Brain microvascular endothelial cell (primary cell): ENCODE results near the gene GPR132.

Experiments used
- DNase-seq: peaks from one replicate; pipeline ENCODE4 v3.0.0-alpha.2; 2020
- H3K27ac ChIP-seq: fragments of 250-450 bp; sonication (Bioruptor Pico); 2 replicates; pipeline ENCODE4 v1.5.1; 2020; ENCODE audit warnings: mild to moderate bottlenecking, moderate library complexity
- H3K27me3 ChIP-seq: fragments of 250-450 bp; sonication (Bioruptor Pico); replicated peaks from 2 replicates; pipeline ENCODE4 v1.5.1; 2020; ENCODE audit warnings: mild to moderate bottlenecking
- H3K36me3 ChIP-seq: fragments of 250-450 bp; sonication (Bioruptor Pico); replicated peaks from 2 replicates; pipeline ENCODE4 v1.5.1; 2020; ENCODE audit warnings: mild to moderate bottlenecking
- H3K4me3 ChIP-seq: 2 replicates; pipeline ENCODE4 v1.5.1; 2011; ENCODE audit warnings: low read depth, mild to moderate bottlenecking, control low read depth, low read length, moderate library complexity
- in situ Hi-C: cut with HindIII; loops from 2 replicates; pipeline ENCODE4 v1.10.0; 2017; ENCODE audit warnings: low sequenced_read_pairs, low pct_ligation_motif_present
- TF ChIP-seq, protein P1 (sequence below): IDR thresholded peaks from 2 replicates; pipeline ENCODE4 v1.5.1; 2011; ENCODE audit warnings: low read depth, mild to moderate bottlenecking, moderate library complexity, low read length, control low read depth, inconsistent platforms; ENCODE audit errors: missing control alignments

GPR132 gene

DNA sequence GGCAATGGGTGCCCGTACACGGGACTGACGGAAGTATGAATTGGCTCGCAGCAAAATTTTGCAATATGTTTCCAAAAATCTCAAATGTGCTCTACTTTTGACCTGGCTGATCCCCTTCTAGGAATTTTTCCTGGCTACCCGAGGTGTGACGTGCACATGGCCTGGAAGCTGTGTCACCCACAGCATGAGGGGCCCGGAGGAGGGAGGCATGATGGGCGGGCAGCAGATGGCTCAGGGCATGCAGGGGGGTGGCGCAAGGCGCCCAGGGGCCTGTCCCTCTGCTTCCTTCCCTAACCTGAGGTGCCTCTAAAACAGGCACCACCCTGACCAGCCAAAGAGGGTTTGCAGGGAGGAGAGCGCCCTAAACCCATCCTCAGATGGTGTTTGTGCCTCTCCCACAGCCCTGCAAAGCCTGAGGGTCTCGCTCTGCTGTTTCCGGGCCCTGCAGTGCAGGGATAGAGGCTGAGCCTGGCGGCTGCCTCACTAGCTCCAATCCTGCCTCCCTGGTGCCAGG is 6.7 kb downstream of the GPR132 start:
- H3K27me3 ChIP-seq, result peaks cover 5% of the 10 kb centered on the region
- H3K36me3 ChIP-seq, result no peaks in the 10 kb centered on the region
- no peak for DNase-seq
- H3K4me3 ChIP-seq, result no peak overlapping the region
- TF ChIP-seq, protein P1, sequence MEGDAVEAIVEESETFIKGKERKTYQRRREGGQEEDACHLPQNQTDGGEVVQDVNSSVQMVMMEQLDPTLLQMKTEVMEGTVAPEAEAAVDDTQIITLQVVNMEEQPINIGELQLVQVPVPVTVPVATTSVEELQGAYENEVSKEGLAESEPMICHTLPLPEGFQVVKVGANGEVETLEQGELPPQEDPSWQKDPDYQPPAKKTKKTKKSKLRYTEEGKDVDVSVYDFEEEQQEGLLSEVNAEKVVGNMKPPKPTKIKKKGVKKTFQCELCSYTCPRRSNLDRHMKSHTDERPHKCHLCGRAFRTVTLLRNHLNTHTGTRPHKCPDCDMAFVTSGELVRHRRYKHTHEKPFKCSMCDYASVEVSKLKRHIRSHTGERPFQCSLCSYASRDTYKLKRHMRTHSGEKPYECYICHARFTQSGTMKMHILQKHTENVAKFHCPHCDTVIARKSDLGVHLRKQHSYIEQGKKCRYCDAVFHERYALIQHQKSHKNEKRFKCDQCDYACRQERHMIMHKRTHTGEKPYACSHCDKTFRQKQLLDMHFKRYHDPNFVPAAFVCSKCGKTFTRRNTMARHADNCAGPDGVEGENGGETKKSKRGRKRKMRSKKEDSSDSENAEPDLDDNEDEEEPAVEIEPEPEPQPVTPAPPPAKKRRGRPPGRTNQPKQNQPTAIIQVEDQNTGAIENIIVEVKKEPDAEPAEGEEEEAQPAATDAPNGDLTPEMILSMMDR, result no peak
- in situ Hi-C loops, result no loop called here
- no peak overlapping the region for H3K27ac ChIP-seq

DNA sequence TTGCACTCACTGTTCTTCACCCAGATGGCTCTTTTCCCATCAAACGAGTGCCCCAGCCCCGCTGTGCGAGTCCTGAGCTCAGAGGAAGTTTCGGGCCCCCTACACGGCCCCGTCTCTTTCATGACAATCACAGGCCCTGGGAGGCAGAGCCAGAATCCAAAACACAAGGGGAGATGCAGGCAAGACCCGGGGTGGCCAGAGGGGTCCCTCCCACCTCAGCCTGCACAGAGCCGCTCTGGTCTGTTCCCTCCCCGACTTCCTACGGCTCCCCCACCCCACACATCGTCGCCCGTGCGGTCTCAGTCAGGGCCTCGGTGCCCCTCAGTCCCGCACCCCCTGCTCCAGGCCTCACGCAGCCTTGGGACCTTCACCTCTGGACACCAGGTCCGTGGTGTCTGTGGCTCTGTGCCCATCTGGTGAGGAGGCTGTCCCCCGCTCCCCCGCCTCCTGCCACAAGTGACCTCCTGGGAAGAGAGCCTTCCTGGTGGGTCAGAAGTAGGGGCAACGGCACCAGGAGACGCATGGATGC is 8.9 kb downstream of the GPR132 start:
- no peaks in the 10 kb centered on the region for H3K36me3 ChIP-seq
- no peak overlapping the region for H3K4me3 ChIP-seq
- peaks cover 5% of the 10 kb centered on the region for H3K27me3 ChIP-seq
- in situ Hi-C loops, result no loop called here
- TF ChIP-seq, protein P1, result no peak
- H3K27ac ChIP-seq, result no peak overlapping the region
- DNase-seq, result no peak

DNA sequence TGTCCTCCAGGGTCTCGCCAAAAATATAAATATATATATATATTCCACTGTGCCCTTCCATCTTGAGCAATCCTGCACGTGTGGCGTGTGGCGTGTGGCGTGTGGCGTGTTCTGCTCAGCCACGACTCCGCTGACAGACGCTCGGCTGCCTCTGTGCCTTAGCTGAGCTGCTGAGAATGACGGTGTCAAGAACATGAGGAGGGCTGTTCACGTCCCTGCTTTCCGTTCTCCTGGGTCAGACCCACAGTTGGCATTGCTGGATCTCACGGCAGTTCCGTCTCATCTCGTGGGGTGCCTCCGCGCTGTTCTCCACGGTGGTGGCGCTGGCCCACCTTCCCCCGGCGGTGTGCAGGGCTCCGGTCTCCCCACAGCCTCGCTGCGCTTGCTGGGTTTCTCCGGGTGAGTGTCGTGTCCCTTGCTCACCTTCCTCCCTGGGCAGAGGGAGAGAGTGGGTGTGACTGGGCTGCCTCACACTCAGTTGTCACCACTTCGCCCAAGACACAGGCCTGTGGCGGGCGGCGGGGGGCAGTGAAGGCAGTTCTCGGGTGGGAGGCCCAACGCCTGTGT is 9.4 kb downstream of the GPR132 start:
- TF ChIP-seq, protein P1, result no peak
- Histone ChIP-seq H3K4me3 (no peak overlapping the region), H3K27me3 (peaks cover 5% of the 10 kb centered on the region), H3K27ac (no peak overlapping the region), H3K36me3 (no peaks in the 10 kb centered on the region)
- no peak for DNase-seq
- in situ Hi-C loops, result no loop called here

DNA sequence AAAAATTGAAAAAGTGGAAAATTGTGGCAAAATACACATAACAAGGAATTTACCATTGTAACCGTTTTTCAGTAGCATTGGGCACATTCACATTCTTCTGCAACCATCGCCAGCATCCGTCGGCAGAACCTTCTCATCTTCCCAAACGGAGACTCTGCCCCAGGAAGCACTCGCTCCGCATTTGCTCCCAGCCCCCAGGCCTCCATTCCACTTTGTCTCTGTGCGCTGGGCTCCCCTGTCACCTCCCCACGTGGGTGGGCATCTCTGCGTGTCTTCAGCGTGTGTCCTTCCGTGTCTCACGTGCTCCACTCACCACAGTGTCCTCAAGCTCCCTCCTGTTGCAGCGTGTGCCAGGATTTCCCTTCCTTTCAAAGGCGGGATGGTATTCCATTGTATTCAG is 9.9 kb downstream of the GPR132 start:
- H3K27ac ChIP-seq, result no peak overlapping the region
- TF ChIP-seq, protein P1, result no peak
- H3K27me3 ChIP-seq, result peaks cover 5% of the 10 kb centered on the region
- in situ Hi-C loops, result no loop called here
- H3K36me3 ChIP-seq, result no peaks in the 10 kb centered on the region
- DNase-seq, result no peak
- no peak overlapping the region for H3K4me3 ChIP-seq

DNA sequence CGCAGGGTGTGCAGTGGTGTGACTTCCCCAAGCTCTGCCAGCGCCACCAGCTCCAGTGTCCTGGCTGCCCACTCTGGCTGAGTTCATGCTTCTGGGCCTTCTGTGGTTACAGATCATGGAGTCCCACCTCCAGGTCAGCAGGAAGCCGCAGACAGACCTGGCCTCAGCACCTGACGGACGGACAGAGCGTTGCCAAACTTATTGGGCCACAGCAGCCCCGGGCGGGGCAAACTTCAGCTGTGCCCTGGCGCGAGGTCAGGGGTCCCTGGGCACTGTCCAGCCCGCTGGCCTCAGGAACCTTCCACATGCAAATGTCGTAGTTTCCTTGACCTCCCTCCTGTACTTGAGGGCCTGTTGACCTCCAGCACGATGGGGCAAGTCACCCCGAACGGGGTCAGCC is 11.2 kb downstream of the GPR132 start:
- Histone ChIP-seq H3K27me3 (peaks cover 5% of the 10 kb centered on the region), H3K4me3 (no peak overlapping the region), H3K36me3 (no peaks in the 10 kb centered on the region), H3K27ac (no peak overlapping the region)
- TF ChIP-seq, protein P1, result no peak
- DNase-seq, result no peak
- in situ Hi-C loops, result no loop called here

DNA sequence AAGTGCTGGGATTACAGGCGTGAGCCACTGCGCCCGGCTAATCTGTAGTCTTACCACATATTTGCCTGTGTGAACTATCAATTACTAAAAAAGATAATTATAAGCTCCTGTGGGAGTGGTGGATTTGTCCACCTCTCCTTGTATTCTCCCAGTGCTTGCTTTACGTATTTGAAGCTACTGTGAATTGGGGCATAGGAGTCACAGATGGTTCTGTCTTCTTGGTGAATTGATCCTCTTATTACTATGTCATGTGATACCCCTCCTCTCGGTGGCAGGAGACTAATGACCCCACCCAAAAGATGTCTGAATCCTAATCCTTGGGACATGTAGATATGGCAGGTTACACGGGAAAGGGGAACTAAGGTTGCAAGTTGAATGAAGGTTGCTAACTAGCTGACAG is 11.8 kb downstream of the GPR132 start:
- Histone ChIP-seq H3K27ac (no peak overlapping the region), H3K4me3 (no peak overlapping the region), H3K27me3 (peaks cover 5% of the 10 kb centered on the region), H3K36me3 (no peaks in the 10 kb centered on the region)
- TF ChIP-seq, protein P1, result no peak
- DNase-seq, result no peak
- in situ Hi-C loops, result no loop called here
